ENCODE results near the gene C1QTNF2.

C1QTNF2 gene

GRCh38 chr5:160352308-160352707, 18.1 kb downstream of the C1QTNF2 start:
- no peak for TF ChIP-seq TEAD4 (IDR thresholded peaks at IDR 0.05)
- no peak for TF ChIP-seq TCF12 (IDR thresholded peaks at IDR 0.05; ENCODE audit: low read depth)
- TF ChIP-seq CREB1 (IDR thresholded peaks at IDR 0.05; ENCODE audit: low read depth), result no peak
- no peak for TF ChIP-seq FOXM1 (IDR thresholded peaks at IDR 0.05; ENCODE audit: borderline replicate concordance, low read depth)
- no peak for TF ChIP-seq USF1 (IDR thresholded peaks at IDR 0.05)
- TF ChIP-seq NFIC (IDR thresholded peaks at IDR 0.05), result no peak
- TF ChIP-seq REST (IDR thresholded peaks at IDR 0.05; ENCODE audit: low read depth), result no peak

- no peak for TF ChIP-seq CEBPB (IDR thresholded peaks at IDR 0.05)
- TF ChIP-seq YY1 (IDR thresholded peaks at IDR 0.05; ENCODE audit: low read depth), result no peak
- no peak for TF ChIP-seq TCF12 (IDR thresholded peaks at IDR 0.05; ENCODE audit: low read depth)
- TF ChIP-seq TAF1 (IDR thresholded peaks at IDR 0.05; ENCODE audit: low read depth), result no peak
- no peak for TF ChIP-seq TEAD4 (IDR thresholded peaks at IDR 0.05)
- TF ChIP-seq ZBTB7A (IDR thresholded peaks at IDR 0.05; ENCODE audit: low read depth), result no peak
- TF ChIP-seq RAD21 (IDR thresholded peaks at IDR 0.05; ENCODE audit: low read depth), result no peak
- TF ChIP-seq MAX (IDR thresholded peaks at IDR 0.05), result no peak
- no peak for TF ChIP-seq REST (IDR thresholded peaks at IDR 0.05; ENCODE audit: low read depth)
- no peak for TF ChIP-seq EGR1 (IDR thresholded peaks at IDR 0.05)
- no peak for TF ChIP-seq FOXM1 (IDR thresholded peaks at IDR 0.05; ENCODE audit: borderline replicate concordance, low read depth)
- TF ChIP-seq CREB1 (IDR thresholded peaks at IDR 0.05; ENCODE audit: low read depth), result no peak
- TF ChIP-seq NFIC (IDR thresholded peaks at IDR 0.05), result no peak
Observed at GRCh38 chr5:160349935-160350303, 20.5 kb downstream of the C1QTNF2 start.

GRCh38 chr5:160349249-160349934, 21.0 kb downstream of the C1QTNF2 start:
- TF ChIP-seq RAD21 (IDR thresholded peaks at IDR 0.05; ENCODE audit: low read depth) (no peak), MAX (IDR thresholded peaks at IDR 0.05) (no peak), FOXM1 (IDR thresholded peaks at IDR 0.05; ENCODE audit: borderline replicate concordance, low read depth) (no peak), YY1 (IDR thresholded peaks at IDR 0.05; ENCODE audit: low read depth) (no peak), TAF1 (IDR thresholded peaks at IDR 0.05; ENCODE audit: low read depth) (no peak), REST (IDR thresholded peaks at IDR 0.05; ENCODE audit: low read depth) (no peak), USF1 (IDR thresholded peaks at IDR 0.05) (no peak), TEAD4 (IDR thresholded peaks at IDR 0.05) (no peak)

- TF ChIP-seq CREB1 (IDR thresholded peaks at IDR 0.05; ENCODE audit: low read depth) (no peak), TAF1 (IDR thresholded peaks at IDR 0.05; ENCODE audit: low read depth) (no peak), CEBPB (IDR thresholded peaks at IDR 0.05) (no peak), NFIC (IDR thresholded peaks at IDR 0.05) (no peak), YY1 (IDR thresholded peaks at IDR 0.05; ENCODE audit: low read depth) (no peak), TCF12 (IDR thresholded peaks at IDR 0.05; ENCODE audit: low read depth) (no peak), USF1 (IDR thresholded peaks at IDR 0.05) (no peak), RAD21 (IDR thresholded peaks at IDR 0.05; ENCODE audit: low read depth) (no peak), ZBTB7A (IDR thresholded peaks at IDR 0.05; ENCODE audit: low read depth) (no peak), TEAD4 (IDR thresholded peaks at IDR 0.05) (no peak), EP300 (IDR thresholded peaks at IDR 0.05; ENCODE audit: borderline replicate concordance) (no peak), REST (IDR thresholded peaks at IDR 0.05; ENCODE audit: low read depth) (no peak), MAX (IDR thresholded peaks at IDR 0.05) (no peak), FOXM1 (IDR thresholded peaks at IDR 0.05; ENCODE audit: borderline replicate concordance, low read depth) (no peak), EGR1 (IDR thresholded peaks at IDR 0.05) (no peak)
Observed at GRCh38 chr5:160348080-160348479, 22.3 kb downstream of the C1QTNF2 start.
